ENCODE data around the gene RASSF8. TPM values are rescaled to one million over a fixed set of nuclear protein-coding genes. Genes with fewer than 3 reads are reported as not detected.

Gene RASSF8
- total and polyA plus RNA-seq, 9 of the 15 experiments (the other 6 are each of a cell fraction or from before 2014, with no cell fraction given) = 0.01 to 0.36 (median 0.12) TPM; not detected in 1

DNA sequence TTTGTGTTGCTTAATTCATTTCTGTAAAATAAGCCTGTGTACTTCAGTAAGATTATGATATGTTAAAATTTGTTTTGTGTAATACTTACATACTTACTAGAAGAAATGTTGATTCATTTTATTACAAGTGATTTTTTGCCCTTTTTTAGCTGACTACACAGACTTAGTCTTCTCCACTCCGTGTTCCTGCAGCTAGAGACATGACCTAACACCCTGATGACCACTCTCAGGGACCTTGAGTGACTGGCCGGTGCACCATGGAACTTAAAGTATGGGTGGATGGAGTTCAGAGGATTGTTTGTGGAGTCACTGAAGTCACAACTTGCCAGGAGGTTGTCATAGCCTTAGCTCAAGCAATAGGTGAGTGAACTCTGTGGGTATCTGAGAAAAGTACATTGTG is 96.6 kb downstream of the RASSF8 start (continued):
- TF ChIP-seq, protein P1, sequence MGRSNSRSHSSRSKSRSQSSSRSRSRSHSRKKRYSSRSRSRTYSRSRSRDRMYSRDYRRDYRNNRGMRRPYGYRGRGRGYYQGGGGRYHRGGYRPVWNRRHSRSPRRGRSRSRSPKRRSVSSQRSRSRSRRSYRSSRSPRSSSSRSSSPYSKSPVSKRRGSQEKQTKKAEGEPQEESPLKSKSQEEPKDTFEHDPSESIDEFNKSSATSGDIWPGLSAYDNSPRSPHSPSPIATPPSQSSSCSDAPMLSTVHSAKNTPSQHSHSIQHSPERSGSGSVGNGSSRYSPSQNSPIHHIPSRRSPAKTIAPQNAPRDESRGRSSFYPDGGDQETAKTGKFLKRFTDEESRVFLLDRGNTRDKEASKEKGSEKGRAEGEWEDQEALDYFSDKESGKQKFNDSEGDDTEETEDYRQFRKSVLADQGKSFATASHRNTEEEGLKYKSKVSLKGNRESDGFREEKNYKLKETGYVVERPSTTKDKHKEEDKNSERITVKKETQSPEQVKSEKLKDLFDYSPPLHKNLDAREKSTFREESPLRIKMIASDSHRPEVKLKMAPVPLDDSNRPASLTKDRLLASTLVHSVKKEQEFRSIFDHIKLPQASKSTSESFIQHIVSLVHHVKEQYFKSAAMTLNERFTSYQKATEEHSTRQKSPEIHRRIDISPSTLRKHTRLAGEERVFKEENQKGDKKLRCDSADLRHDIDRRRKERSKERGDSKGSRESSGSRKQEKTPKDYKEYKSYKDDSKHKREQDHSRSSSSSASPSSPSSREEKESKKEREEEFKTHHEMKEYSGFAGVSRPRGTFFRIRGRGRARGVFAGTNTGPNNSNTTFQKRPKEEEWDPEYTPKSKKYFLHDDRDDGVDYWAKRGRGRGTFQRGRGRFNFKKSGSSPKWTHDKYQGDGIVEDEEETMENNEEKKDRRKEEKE (IDR thresholded peaks at IDR 0.05; ENCODE audit: borderline replicate concordance in 1 of 2, control insufficient read depth in 1 of 2, low read depth in 2 of 2, low read length in 1 of 2) = no peak
- TF ChIP-seq SRSF7 (optimal IDR thresholded peaks at IDR 0.05; ENCODE audit: low read depth, low read length) (no peak), CUX1 (CRISPR knock-in tag; IDR thresholded peaks at IDR 0.05) (no peak), TRIM28 (IDR thresholded peaks at IDR 0.05) (no peak), SNRNP70 (optimal IDR thresholded peaks at IDR 0.05; ENCODE audit: low read depth, low read length) (no peak), ZSCAN32 (CRISPR knock-in tag; IDR thresholded peaks at IDR 0.05) (no peak), ZBTB7A (IDR thresholded peaks at IDR 0.05; ENCODE audit: borderline replicate concordance, control insufficient read depth, low read depth, low read length) (no peak), BHLHE40 (IDR thresholded peaks at IDR 0.05; ENCODE audit: low read length) (no peak), IRF9 (tag; IDR thresholded peaks at IDR 0.05) (no peak), SUPT5H (IDR thresholded peaks at IDR 0.05) (no peak)
- TF ChIP-seq, protein P2, sequence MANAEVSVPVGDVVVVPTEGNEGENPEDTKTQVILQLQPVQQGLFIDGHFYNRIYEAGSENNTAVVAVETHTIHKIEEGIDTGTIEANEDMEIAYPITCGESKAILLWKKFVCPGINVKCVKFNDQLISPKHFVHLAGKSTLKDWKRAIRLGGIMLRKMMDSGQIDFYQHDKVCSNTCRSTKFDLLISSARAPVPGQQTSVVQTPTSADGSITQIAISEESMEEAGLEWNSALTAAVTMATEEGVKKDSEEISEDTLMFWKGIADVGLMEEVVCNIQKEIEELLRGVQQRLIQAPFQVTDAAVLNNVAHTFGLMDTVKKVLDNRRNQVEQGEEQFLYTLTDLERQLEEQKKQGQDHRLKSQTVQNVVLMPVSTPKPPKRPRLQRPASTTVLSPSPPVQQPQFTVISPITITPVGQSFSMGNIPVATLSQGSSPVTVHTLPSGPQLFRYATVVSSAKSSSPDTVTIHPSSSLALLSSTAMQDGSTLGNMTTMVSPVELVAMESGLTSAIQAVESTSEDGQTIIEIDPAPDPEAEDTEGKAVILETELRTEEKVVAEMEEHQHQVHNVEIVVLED (CRISPR knock-in tag; IDR thresholded peaks at IDR 0.05) = no peak
- TF ChIP-seq, protein P3, sequence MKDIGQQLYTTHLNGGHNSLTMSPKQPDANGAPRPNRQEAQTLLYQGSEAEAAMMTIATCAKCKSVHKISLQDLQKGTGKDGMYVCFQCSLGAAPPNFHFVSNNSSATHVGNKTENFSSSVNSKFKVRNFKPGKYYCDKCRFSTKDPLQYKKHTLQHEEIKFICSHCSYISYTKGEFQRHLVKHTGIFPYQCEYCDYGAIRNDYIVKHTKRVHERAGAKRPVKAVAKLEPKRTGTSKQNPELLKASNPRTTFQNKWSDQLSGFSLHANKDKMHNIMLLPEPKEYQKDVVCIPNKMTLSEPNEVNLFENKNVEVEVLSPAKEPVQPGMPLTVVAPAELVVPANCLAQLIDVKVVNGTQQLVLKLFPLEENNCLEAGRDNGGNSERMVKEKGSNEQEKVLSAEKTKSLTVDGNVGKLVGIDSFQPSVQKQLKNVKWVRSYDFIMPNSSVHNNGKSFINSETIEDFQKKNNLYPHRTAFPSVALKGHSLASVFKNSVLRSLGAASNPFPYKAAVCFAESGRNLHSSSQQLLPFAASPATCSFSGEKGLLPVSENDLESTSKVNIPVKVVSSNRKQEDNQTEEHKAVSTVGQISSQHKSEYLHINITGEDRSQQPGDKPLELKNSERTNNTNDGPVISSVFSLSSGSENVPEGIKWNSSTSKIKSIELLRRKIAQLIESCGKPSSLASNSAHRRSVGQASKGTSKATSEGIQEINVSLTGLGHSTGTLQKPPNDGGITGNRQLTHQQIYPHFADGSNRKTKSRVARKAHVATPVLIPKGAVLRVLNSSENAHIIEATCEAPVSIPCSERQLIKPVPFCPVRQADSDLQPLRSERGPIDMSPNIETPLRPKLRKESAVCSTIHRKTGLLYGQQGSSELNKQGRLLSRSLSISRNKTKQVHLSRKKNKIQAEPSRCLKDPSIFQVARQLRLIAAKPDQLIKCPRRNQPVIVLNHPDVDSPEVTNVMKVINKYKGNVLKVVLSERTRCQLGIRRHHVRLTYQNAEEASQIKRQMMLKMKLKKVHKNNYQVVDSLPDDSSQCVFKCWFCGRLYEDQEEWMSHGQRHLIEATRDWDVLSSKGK (CRISPR knock-in tag; IDR thresholded peaks at IDR 0.05) = no peak
